ENCODE measurements around the gene CEACAM21. TPM values are rescaled to one million over a fixed set of nuclear protein-coding genes. Genes with fewer than 3 reads are reported as not detected.

CEACAM21 gene
- total RNA-seq, 3 donors from 2014 or later (not counting 1 experiment from before 2014, with no cell fraction given) = 26.8 to 46.6 (median 33.6) TPM

DNA sequence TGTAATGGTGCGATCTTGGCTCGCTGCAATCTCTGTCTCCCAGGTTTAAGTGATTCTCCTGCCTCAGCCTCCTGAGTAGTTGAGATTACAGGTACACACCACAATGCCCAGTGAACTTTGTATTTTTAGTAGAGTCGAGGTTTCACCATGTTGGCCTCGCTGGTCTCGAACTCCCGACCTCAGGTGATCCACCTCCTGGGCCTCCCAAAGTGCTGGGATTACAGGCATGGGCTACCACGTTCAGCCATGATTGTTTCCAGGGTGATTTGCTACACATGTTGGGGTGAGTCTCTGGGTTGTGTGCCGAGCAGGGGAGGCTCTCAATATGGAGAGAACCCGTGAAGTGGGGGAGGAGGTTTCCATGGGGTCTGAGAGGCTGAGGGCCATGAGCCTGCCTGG is 24.8 kb upstream of the CEACAM21 start:
- Mint-ChIP-seq H3K27ac (peak overlapping the region; percentile 95 to 96), H3K36me3 (peaks cover 7% of the 10 kb centered on the region), H3K4me3 (peak overlapping the region; percentile 99), H3K4me1 (peaks cover 72 to 76% of the 10 kb centered on the region in 2 donors), H3K9me3 (no peaks in the 10 kb centered on the region), H3K27me3 (ENCODE audit: low read depth in 2 of 2) (no peaks in the 10 kb centered on the region)
- intact Hi-C loops (cut with micrococcal nuclease) = no loop called here
- Histone ChIP-seq H3K36me3 (ENCODE audit: control insufficient read depth, insufficient read depth, low read length) (peaks cover 15% of the 10 kb centered on the region), H3K4me3 (ENCODE audit: low read length) (peak overlapping the region; percentile 89), H3K27ac (ENCODE audit: low read length) (peak overlapping the region; percentile 88), H3K9me3 (ENCODE audit: control insufficient read depth, insufficient read depth, low read length) (no peaks in the 10 kb centered on the region), H3K27me3 (ENCODE audit: control insufficient read depth, insufficient read depth, low read length) (no peaks in the 10 kb centered on the region), H3K4me1 (ENCODE audit: control insufficient read depth, insufficient read depth, low read length) (peaks cover 54% of the 10 kb centered on the region)
- TF ChIP-seq, protein P1, sequence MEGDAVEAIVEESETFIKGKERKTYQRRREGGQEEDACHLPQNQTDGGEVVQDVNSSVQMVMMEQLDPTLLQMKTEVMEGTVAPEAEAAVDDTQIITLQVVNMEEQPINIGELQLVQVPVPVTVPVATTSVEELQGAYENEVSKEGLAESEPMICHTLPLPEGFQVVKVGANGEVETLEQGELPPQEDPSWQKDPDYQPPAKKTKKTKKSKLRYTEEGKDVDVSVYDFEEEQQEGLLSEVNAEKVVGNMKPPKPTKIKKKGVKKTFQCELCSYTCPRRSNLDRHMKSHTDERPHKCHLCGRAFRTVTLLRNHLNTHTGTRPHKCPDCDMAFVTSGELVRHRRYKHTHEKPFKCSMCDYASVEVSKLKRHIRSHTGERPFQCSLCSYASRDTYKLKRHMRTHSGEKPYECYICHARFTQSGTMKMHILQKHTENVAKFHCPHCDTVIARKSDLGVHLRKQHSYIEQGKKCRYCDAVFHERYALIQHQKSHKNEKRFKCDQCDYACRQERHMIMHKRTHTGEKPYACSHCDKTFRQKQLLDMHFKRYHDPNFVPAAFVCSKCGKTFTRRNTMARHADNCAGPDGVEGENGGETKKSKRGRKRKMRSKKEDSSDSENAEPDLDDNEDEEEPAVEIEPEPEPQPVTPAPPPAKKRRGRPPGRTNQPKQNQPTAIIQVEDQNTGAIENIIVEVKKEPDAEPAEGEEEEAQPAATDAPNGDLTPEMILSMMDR (IDR thresholded peaks at IDR 0.05) = no peak
- WGBS (ENCODE audit: insufficient coverage) = 13% methylated on average over 7 of the region's 9 CpGs
- DNase-seq = no peak
- ATAC-seq = no peak

DNA sequence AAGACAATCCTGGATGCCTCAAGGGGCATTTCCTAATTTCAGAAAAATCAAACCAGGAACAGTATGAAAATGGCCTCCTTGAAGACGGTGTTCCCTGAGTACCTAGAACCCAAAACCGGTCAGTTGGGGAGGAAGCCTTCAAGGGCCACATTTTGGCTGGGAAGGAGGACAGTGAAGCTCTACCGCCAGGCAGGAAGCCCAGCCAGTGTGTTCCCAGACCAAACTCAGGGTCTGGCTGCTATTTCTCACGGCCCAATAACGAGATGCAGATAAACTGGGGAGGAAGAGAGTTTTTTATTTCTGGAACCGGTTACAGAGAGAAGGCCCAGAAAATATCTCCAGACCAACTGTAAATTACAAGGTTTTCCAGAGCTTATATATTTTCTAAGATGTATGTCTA is 24.3 kb upstream of the CEACAM21 start:
- no peak for ATAC-seq
- peaks cover 12% of the 10 kb centered on the region for H3K36me3 Mint-ChIP-seq
- no peaks in the 10 kb centered on the region for H3K27me3 Mint-ChIP-seq (ENCODE audit: low read depth in 2 of 2)
- H3K27ac Mint-ChIP-seq = peak overlapping the region; percentile 95 to 96
- DNase-seq = no peak
- H3K4me1 Mint-ChIP-seq = peaks cover 72 to 76% of the 10 kb centered on the region in 2 donors
- Histone ChIP-seq H3K27me3 (ENCODE audit: control insufficient read depth, insufficient read depth, low read length) (no peaks in the 10 kb centered on the region), H3K27ac (ENCODE audit: low read length) (peak overlapping the region; percentile 88), H3K9me3 (ENCODE audit: control insufficient read depth, insufficient read depth, low read length) (no peaks in the 10 kb centered on the region), H3K4me1 (ENCODE audit: control insufficient read depth, insufficient read depth, low read length) (peaks cover 52% of the 10 kb centered on the region), H3K36me3 (ENCODE audit: control insufficient read depth, insufficient read depth, low read length) (peaks cover 20% of the 10 kb centered on the region), H3K4me3 (ENCODE audit: low read length) (peak overlapping the region; percentile 89)
- intact Hi-C loops (cut with micrococcal nuclease) = no loop called here
- peak overlapping the region; percentile 99 for H3K4me3 Mint-ChIP-seq
- H3K9me3 Mint-ChIP-seq = no peaks in the 10 kb centered on the region
- TF ChIP-seq, protein P1 (IDR thresholded peaks at IDR 0.05) = no peak
- WGBS (ENCODE audit: insufficient coverage) = 8% methylated on average over 5 of the region's 6 CpGs

DNA sequence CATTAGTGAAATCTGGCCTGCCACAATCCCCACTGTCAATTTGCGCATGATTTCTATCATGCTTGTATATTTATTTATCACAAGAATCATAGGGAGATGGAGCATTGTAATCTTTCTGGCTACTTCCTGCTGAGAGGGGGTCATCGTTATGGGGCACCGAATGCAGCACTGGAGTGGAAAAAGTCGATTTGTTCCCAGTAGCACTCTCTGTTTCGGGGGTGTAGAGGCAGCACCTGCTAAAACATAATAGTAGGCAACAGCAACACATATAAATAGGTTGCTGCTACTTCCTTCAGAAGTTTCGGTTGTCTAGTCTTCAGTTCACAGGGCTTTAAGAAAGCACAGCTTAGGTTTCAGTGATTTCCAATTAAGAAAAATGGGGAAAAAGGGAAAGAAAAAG is 23.4 kb upstream of the CEACAM21 start:
- peak in 1 of 2 donors; percentile 49 for DNase-seq
- peaks cover 51% of the 10 kb centered on the region for H3K4me1 ChIP-seq (ENCODE audit: control insufficient read depth, insufficient read depth, low read length)
- peak; percentile 11 to 46 (median 31) for ATAC-seq
- intact Hi-C loops (cut with micrococcal nuclease) = no loop called here
- 2% methylated on average over 5 of the region's 6 CpGs for WGBS (ENCODE audit: insufficient coverage)
- TF ChIP-seq, protein P1 (IDR thresholded peaks at IDR 0.05) = no peak
- no peaks in the 10 kb centered on the region for H3K27me3 Mint-ChIP-seq (ENCODE audit: low read depth in 2 of 2)
- peak overlapping the region; percentile 95 to 96 for H3K27ac Mint-ChIP-seq
- peak overlapping the region; percentile 99 for H3K4me3 Mint-ChIP-seq
- peak overlapping the region; percentile 88 for H3K27ac ChIP-seq (ENCODE audit: low read length)
- no peaks in the 10 kb centered on the region for H3K9me3 ChIP-seq (ENCODE audit: control insufficient read depth, insufficient read depth, low read length)
- H3K36me3 Mint-ChIP-seq = peaks cover 12% of the 10 kb centered on the region
- peaks cover 28% of the 10 kb centered on the region for H3K36me3 ChIP-seq (ENCODE audit: control insufficient read depth, insufficient read depth, low read length)
- peak overlapping the region; percentile 89 for H3K4me3 ChIP-seq (ENCODE audit: low read length)
- no peaks in the 10 kb centered on the region for H3K27me3 ChIP-seq (ENCODE audit: control insufficient read depth, insufficient read depth, low read length)
- no peaks in the 10 kb centered on the region for H3K9me3 Mint-ChIP-seq
- peaks cover 74 to 80% of the 10 kb centered on the region in 2 donors for H3K4me1 Mint-ChIP-seq

DNA sequence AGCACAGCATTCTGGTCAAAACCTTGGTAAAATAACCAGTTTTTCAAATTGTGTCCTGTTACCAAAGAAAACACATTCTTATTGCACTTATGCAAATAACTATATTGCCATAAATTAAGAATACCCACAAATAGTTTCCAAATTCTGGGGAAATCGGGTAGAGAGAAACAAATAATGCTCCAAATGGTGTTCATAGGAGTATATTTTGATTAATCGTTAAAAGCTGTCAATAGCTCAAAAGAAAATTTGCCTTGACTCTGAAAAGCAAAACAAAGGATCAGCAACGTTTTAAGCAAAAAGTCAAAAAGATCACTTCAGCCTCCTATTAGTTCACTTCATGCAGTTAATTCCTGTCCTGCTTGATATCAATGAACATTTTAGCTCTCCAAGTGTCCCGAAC is 22.2 kb upstream of the CEACAM21 start:
- DNase-seq = no peak
- Mint-ChIP-seq H3K9me3 (no peaks in the 10 kb centered on the region), H3K4me3 (peak overlapping the region; percentile 99), H3K36me3 (peaks cover 12% of the 10 kb centered on the region), H3K4me1 (peaks cover 74 to 84% of the 10 kb centered on the region in 2 donors), H3K27ac (peak overlapping the region; percentile 95 to 96), H3K27me3 (ENCODE audit: low read depth in 2 of 2) (no peaks in the 10 kb centered on the region)
- H3K36me3 ChIP-seq (ENCODE audit: control insufficient read depth, insufficient read depth, low read length) = peaks cover 34% of the 10 kb centered on the region
- WGBS (ENCODE audit: insufficient coverage) = 89% methylated on average over 4 of the region's 4 CpGs
- no peaks in the 10 kb centered on the region for H3K9me3 ChIP-seq (ENCODE audit: control insufficient read depth, insufficient read depth, low read length)
- ATAC-seq = no peak
- H3K4me1 ChIP-seq (ENCODE audit: control insufficient read depth, insufficient read depth, low read length) = peaks cover 41% of the 10 kb centered on the region
- TF ChIP-seq, protein P1 (IDR thresholded peaks at IDR 0.05) = no peak
- H3K27me3 ChIP-seq (ENCODE audit: control insufficient read depth, insufficient read depth, low read length) = no peaks in the 10 kb centered on the region
- intact Hi-C loops (cut with micrococcal nuclease) = no loop called here
- H3K4me3 ChIP-seq (ENCODE audit: low read length) = no peak overlapping the region
- peak overlapping the region; percentile 88 for H3K27ac ChIP-seq (ENCODE audit: low read length)
